ENCODE data around the gene TEN1. TPM values are rescaled to one million over a fixed set of nuclear protein-coding genes. Genes with fewer than 3 reads are reported as not detected.

The TEN1 gene
- total and polyA plus RNA-seq, 2 of the 13 experiments (the other 11 are each of a cell fraction or from before 2014, with no cell fraction given) = 18.0 to 21.3 TPM

GRCh38 chr17:76009447-76009846 lies 30.4 kb downstream of the TEN1 start (continued):
- TF ChIP-seq HNF1B (CRISPR knock-in tag; IDR thresholded peaks at IDR 0.05) (no peak), ZNF724P (CRISPR knock-in tag; IDR thresholded peaks at IDR 0.05; ENCODE audit: borderline replicate concordance) (no peak), KLF6 (CRISPR knock-in tag; IDR thresholded peaks at IDR 0.05) (no peak), ZNF280D (CRISPR knock-in tag; IDR thresholded peaks at IDR 0.05) (no peak), GPBP1L1 (CRISPR knock-in tag; IDR thresholded peaks at IDR 0.05) (no peak), MTF2 (CRISPR knock-in tag; IDR thresholded peaks at IDR 0.05; ENCODE audit: borderline replicate concordance) (no peak)
- TF ChIP-seq, protein P1, sequence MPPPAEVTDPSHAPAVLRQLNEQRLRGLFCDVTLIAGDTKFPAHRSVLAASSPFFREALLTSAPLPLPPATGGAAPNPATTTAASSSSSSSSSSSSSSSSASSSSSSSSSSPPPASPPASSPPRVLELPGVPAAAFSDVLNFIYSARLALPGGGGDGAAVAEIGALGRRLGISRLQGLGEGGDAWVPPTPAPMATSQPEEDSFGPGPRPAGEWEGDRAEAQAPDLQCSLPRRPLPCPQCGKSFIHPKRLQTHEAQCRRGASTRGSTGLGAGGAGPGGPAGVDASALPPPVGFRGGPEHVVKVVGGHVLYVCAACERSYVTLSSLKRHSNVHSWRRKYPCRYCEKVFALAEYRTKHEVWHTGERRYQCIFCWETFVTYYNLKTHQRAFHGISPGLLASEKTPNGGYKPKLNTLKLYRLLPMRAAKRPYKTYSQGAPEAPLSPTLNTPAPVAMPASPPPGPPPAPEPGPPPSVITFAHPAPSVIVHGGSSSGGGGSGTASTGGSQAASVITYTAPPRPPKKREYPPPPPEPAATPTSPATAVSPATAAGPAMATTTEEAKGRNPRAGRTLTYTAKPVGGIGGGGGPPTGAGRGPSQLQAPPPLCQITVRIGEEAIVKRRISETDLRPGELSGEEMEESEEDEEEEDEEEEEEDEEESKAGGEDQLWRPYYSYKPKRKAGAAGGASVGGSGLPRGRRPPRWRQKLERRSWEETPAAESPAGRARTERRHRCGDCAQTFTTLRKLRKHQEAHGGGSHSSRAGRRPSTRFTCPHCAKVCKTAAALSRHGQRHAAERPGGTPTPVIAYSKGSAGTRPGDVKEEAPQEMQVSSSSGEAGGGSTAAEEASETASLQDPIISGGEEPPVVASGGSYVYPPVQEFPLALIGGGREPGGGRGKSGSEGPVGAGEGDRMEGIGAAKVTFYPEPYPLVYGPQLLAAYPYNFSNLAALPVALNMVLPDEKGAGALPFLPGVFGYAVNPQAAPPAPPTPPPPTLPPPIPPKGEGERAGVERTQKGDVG (CRISPR knock-in tag; IDR thresholded peaks at IDR 0.05; ENCODE audit: borderline replicate concordance) = 0 out of 2 replicates have a peak, but pooled peaks have one; percentile 11

Measured in HepG2 (cell line).